Measurements from ENCODE around the gene CDC42SE2.
"Not testable (repeated sequence)": the region's sequence is repeated elsewhere in the genome, so short reads cannot be mapped to it uniquely, and the experiment has no call there.

CDC42SE2 gene

GRCh38 chr5:131245948-131246347 is 17.9 kb upstream of the CDC42SE2 start:
- no peak for TF ChIP-seq CTCF (IDR thresholded peaks at IDR 0.05; ENCODE audit: control insufficient read depth, insufficient read depth, low read depth, low read length, missing control alignments)
- DNase-seq (ENCODE audit: low read depth), result no peak
- no peak overlapping the region for H3K4me3 ChIP-seq (ENCODE audit: control insufficient read depth, low read depth, low read length)

DNA sequence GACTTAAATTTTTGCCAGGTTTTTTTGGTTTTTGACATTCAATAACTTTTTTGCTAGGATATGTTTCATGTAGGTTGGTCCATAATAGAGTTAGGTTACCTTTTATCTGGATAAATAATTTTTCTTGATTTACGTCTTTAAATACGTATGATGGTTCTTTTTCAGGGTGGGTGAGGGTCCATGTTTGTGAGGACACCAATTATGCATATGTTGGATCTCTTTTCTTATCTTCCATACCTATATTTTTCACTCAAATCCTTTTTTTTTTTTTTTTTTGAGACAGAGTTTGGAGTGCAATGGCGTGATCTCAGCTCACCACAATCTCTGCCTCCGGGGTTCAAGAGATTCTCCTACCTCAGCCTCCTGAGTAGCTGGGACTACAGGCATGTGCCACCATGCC is 17.3 kb upstream of the CDC42SE2 start:
- no peak overlapping the region for H3K4me3 ChIP-seq (ENCODE audit: control insufficient read depth, low read depth, low read length)
- TF ChIP-seq CTCF (IDR thresholded peaks at IDR 0.05; ENCODE audit: control insufficient read depth, insufficient read depth, low read depth, low read length, missing control alignments), result no peak
- DNase-seq (ENCODE audit: low read depth), result no peak

- no peak for TF ChIP-seq CTCF (IDR thresholded peaks at IDR 0.05; ENCODE audit: control insufficient read depth, insufficient read depth, low read depth, low read length, missing control alignments)
- no peak for DNase-seq (ENCODE audit: low read depth)
- H3K4me3 ChIP-seq (ENCODE audit: control insufficient read depth, low read depth, low read length), result no peak overlapping the region
These were observed 12.9 kb upstream of the CDC42SE2 start for GRCh38 chr5:131250751-131251475.

DNA sequence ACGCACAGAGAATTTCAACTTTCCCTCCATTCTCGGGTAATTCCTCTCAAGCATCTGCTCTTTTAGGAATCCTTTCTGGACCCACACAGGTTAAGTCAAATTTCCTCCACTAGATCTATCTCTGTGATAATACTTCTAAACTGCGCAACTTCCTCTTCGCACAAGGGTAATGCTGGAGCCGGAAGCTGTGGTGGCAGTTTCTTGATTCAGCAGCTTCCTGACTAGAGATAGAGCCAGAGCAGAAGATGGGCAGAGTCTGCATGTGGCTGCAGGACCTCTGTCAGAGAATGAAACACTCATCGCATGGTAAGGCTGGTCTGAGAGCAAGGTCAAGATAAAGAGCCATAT is 11.1 kb upstream of the CDC42SE2 start:
- no peak for TF ChIP-seq CTCF (IDR thresholded peaks at IDR 0.05; ENCODE audit: control insufficient read depth, insufficient read depth, low read depth, low read length, missing control alignments)
- H3K4me3 ChIP-seq (ENCODE audit: control insufficient read depth, low read depth, low read length), result no peak overlapping the region
- DNase-seq (ENCODE audit: low read depth), result no peak

DNA sequence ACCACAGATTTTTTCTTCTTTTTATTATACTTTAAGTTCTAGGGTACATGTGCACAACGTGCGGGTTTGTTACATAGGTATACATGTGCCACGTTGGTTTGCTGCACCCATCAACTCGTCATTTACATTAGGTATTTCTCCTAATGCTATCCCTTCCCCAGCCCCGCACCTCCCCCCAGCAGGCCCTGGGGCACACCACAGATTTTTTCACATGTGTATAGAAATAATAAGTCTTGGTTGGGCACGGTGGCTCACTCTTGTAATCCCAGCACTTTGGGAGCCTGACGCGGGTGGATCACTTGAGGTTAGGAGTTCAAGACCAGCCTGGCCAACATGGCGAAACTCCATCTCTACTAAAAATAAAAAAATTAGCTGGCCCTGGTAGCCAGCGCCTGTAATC is 9.8 kb upstream of the CDC42SE2 start:
- not testable (repeated sequence) for H3K4me3 ChIP-seq (ENCODE audit: control insufficient read depth, low read depth, low read length); DNase-seq (ENCODE audit: low read depth)

DNA sequence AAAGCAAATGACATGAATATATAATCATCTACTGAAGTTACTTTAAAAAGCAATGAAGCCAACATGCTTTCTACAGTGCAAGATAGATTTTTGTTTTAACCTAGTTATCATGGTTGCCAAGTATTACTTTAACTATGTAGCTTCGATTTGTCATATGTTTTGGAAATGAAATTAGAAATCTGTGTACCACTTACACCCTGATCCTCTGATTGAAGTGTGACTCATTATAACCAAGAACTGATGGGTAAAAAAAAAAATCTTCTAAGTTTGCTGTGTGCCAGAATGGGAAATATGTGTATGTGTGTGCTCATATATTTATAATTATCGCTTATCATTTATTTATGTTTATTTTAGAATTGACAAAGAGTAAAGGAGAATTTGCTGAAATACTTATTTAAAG is 9.1 kb upstream of the CDC42SE2 start:
- H3K4me3 ChIP-seq (ENCODE audit: control insufficient read depth, low read depth, low read length), result no peak overlapping the region
- TF ChIP-seq CTCF (IDR thresholded peaks at IDR 0.05; ENCODE audit: control insufficient read depth, insufficient read depth, low read depth, low read length, missing control alignments), result no peak
- no peak for DNase-seq (ENCODE audit: low read depth)

GRCh38 chr5:131256507-131256823 is 7.4 kb upstream of the CDC42SE2 start:
- no peak overlapping the region for H3K4me3 ChIP-seq (ENCODE audit: control insufficient read depth, low read depth, low read length)
- no peak for DNase-seq (ENCODE audit: low read depth)
- TF ChIP-seq CTCF (IDR thresholded peaks at IDR 0.05; ENCODE audit: control insufficient read depth, insufficient read depth, low read depth, low read length, missing control alignments), result no peak

Data from AG09309 (cell line).